ENCODE measurements around the gene ZNF879. TPM values are rescaled to one million over a fixed set of nuclear protein-coding genes. Genes with fewer than 3 reads are reported as not detected.

The ZNF879 gene
- total RNA-seq, 1 donor from 2014 or later: 10.3 TPM

- no peak for TF ChIP-seq CTCF (IDR thresholded peaks at IDR 0.05; ENCODE audit: unreplicated experiment)
- no peak for DNase-seq (ENCODE audit: low spot score, unreplicated experiment)
- no peak overlapping the region for H3K27ac Mint-ChIP-seq
- peaks cover 88% of the 10 kb centered on the region for H3K9me3 Mint-ChIP-seq (ENCODE audit: low read depth)
- H3K36me3 Mint-ChIP-seq (ENCODE audit: insufficient read depth): peaks cover 71% of the 10 kb centered on the region
- no peaks in the 10 kb centered on the region for H3K27me3 Mint-ChIP-seq
- no peaks in the 10 kb centered on the region for H3K4me1 Mint-ChIP-seq (ENCODE audit: low read depth)
- H3K4me3 Mint-ChIP-seq (ENCODE audit: low read depth): no peak overlapping the region
These were observed 9.5 kb downstream of the ZNF879 start for GRCh38 chr5:179033004-179033580.

GRCh38 chr5:179044765-179045164 is 21.2 kb downstream of the ZNF879 start:
- Mint-ChIP-seq H3K4me1 (ENCODE audit: low read depth) (no peaks in the 10 kb centered on the region), H3K27ac (no peak overlapping the region), H3K36me3 (ENCODE audit: insufficient read depth) (peaks cover 3% of the 10 kb centered on the region), H3K27me3 (no peaks in the 10 kb centered on the region), H3K4me3 (ENCODE audit: low read depth) (no peak overlapping the region), H3K9me3 (ENCODE audit: low read depth) (peaks cover 54% of the 10 kb centered on the region)
- no peak for DNase-seq (ENCODE audit: low spot score, unreplicated experiment)
- TF ChIP-seq CTCF (IDR thresholded peaks at IDR 0.05; ENCODE audit: unreplicated experiment): no peak

GRCh38 chr5:179051784-179052183 is 28.2 kb downstream of the ZNF879 start:
- H3K4me1 Mint-ChIP-seq (ENCODE audit: low read depth): no peaks in the 10 kb centered on the region
- DNase-seq (ENCODE audit: low spot score, unreplicated experiment): no peak
- H3K9me3 Mint-ChIP-seq (ENCODE audit: low read depth): peaks cover 53% of the 10 kb centered on the region
- H3K27me3 Mint-ChIP-seq: peaks cover 5% of the 10 kb centered on the region
- TF ChIP-seq CTCF (IDR thresholded peaks at IDR 0.05; ENCODE audit: unreplicated experiment): no peak
- H3K27ac Mint-ChIP-seq: no peak overlapping the region
- no peak overlapping the region for H3K4me3 Mint-ChIP-seq (ENCODE audit: low read depth)
- peaks cover 2% of the 10 kb centered on the region for H3K36me3 Mint-ChIP-seq (ENCODE audit: insufficient read depth)

- Mint-ChIP-seq H3K36me3 (ENCODE audit: insufficient read depth) (no peaks in the 10 kb centered on the region), H3K9me3 (ENCODE audit: low read depth) (peaks cover 42% of the 10 kb centered on the region), H3K27me3 (peaks cover 5% of the 10 kb centered on the region), H3K27ac (no peak overlapping the region), H3K4me1 (ENCODE audit: low read depth) (no peaks in the 10 kb centered on the region), H3K4me3 (ENCODE audit: low read depth) (no peak overlapping the region)
- no peak for DNase-seq (ENCODE audit: low spot score, unreplicated experiment)
- TF ChIP-seq CTCF (IDR thresholded peaks at IDR 0.05; ENCODE audit: unreplicated experiment): no peak
These were observed 30.6 kb downstream of the ZNF879 start for GRCh38 chr5:179054036-179054785.

GRCh38 chr5:179054876-179055275 is 31.3 kb downstream of the ZNF879 start:
- peaks cover 42% of the 10 kb centered on the region for H3K9me3 Mint-ChIP-seq (ENCODE audit: low read depth)
- no peak for DNase-seq (ENCODE audit: low spot score, unreplicated experiment)
- H3K27me3 Mint-ChIP-seq: peaks cover 5% of the 10 kb centered on the region
- no peaks in the 10 kb centered on the region for H3K4me1 Mint-ChIP-seq (ENCODE audit: low read depth)
- peaks cover 3% of the 10 kb centered on the region for H3K36me3 Mint-ChIP-seq (ENCODE audit: insufficient read depth)
- no peak overlapping the region for H3K27ac Mint-ChIP-seq
- no peak overlapping the region for H3K4me3 Mint-ChIP-seq (ENCODE audit: low read depth)
- no peak for TF ChIP-seq CTCF (IDR thresholded peaks at IDR 0.05; ENCODE audit: unreplicated experiment)

Measured in progenitor cell of endocrine pancreas (in vitro differentiated cells).